Left ventricle myocardium inferior (tissue), 1 donor: ENCODE results near the gene IL22RA2. TPM values are rescaled to one million over a fixed set of nuclear protein-coding genes. Genes with fewer than 3 reads are reported as not detected.

Source experiments
- DNase-seq: peaks from one replicate; pipeline ENCODE4 v3.0.0-alpha.2; 2020
- H3K27ac ChIP-seq: fragments of 200-600 bp; replicated peaks from 2 replicates; pipeline ENCODE4 v1.8.0; 2021
- H3K27me3 ChIP-seq: fragments of 200-600 bp; 2 replicates; pipeline ENCODE4 v1.8.0; 2021; ENCODE audit warnings: low read depth
- H3K36me3 ChIP-seq: fragments of 200-600 bp; 2 replicates; pipeline ENCODE4 v1.8.0; 2021
- H3K4me1 ChIP-seq: fragments of 200-600 bp; 2 replicates; pipeline ENCODE4 v1.8.0; 2021
- H3K4me3 ChIP-seq: fragments of 200-600 bp; 2 replicates; pipeline ENCODE4 v1.8.0; 2021; ENCODE audit warnings: mild to moderate bottlenecking, moderate library complexity
- H3K9me3 ChIP-seq: fragments of 200-600 bp; replicated peaks from 2 replicates; pipeline ENCODE4 v1.8.0; 2021
- intact Hi-C: fragments of 100-400 bp; cut with micrococcal nuclease; formaldehyde crosslinking; loops from one replicate; pipeline ENCODE4 v1.11.0; 2022
- total RNA-seq: library from RNA; stranded (reverse); fragmentation: NEBNext Ultra II Directional; extraction: Animal tissue kit (Norgen Biotek cat#: 25700); gene quantifications from one replicate; pipeline ENCODE4 v1.2.1, GENCODE V29; 2021
- TF ChIP-seq, protein P1 (sequence below): fragments of 200-600 bp; IDR thresholded peaks from 2 replicates; pipeline ENCODE4 v1.8.0; 2021; ENCODE audit warnings: antibody characterized with exemption, mild to moderate bottlenecking, borderline replicate concordance
- donor health status: DM: no; HTN: yes; CAD: no; lungs with severe emphysema.

IL22RA2 gene
- total RNA-seq, 1 donor from 2014 or later: not detected

DNA sequence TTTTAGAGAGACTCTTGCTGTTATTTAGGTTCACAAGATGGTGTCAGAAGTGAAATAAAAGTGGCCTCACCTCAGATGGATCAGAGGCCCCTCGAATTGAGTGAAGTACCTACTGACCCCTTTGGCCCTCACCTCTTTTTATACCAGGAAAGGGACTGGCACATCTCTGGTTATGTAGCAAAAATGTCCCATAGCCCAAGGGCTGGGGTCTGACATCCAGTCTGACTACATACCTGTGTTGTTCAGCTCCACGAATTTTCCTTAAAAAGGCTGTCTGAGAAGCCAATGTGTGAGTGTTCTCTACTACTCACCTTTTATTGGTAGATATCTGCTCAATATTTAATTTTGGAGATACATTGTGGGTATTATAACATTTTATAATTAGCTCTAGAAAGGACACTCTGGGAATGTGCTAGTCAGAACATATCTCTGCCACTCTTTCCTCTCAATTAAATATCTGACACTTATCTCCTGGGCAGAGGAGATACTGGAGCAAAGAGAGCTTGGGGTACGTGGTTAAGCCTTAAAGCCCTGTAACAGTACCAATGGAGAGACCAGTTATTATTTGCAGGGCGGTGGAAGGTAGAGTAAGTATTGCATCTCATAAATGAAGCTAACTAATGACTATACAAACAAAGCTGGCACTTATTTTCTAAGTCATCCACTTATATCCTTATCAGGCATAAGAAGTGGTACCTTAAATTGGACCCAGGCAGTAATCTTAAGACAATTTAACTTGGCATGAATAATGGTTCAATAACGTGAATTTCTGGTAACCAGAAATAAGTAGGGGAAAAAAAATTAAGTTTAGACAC lies 20.0 kb upstream of the IL22RA2 start:
- peaks cover 20% of the 10 kb centered on the region for H3K9me3 ChIP-seq
- H3K4me1 ChIP-seq: peaks cover 48% of the 10 kb centered on the region
- no peak overlapping the region for H3K4me3 ChIP-seq
- peak overlapping the region; percentile 24 for H3K27ac ChIP-seq
- intact Hi-C loops: loop anchor here (10.0 kb wide), 1 partner anchor 99 kb away; no protein-coding TSS in a partner anchor
- H3K36me3 ChIP-seq: peaks cover 18% of the 10 kb centered on the region
- TF ChIP-seq, protein P1, sequence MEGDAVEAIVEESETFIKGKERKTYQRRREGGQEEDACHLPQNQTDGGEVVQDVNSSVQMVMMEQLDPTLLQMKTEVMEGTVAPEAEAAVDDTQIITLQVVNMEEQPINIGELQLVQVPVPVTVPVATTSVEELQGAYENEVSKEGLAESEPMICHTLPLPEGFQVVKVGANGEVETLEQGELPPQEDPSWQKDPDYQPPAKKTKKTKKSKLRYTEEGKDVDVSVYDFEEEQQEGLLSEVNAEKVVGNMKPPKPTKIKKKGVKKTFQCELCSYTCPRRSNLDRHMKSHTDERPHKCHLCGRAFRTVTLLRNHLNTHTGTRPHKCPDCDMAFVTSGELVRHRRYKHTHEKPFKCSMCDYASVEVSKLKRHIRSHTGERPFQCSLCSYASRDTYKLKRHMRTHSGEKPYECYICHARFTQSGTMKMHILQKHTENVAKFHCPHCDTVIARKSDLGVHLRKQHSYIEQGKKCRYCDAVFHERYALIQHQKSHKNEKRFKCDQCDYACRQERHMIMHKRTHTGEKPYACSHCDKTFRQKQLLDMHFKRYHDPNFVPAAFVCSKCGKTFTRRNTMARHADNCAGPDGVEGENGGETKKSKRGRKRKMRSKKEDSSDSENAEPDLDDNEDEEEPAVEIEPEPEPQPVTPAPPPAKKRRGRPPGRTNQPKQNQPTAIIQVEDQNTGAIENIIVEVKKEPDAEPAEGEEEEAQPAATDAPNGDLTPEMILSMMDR: no peak
- no peaks in the 10 kb centered on the region for H3K27me3 ChIP-seq
- DNase-seq: no peak

DNA sequence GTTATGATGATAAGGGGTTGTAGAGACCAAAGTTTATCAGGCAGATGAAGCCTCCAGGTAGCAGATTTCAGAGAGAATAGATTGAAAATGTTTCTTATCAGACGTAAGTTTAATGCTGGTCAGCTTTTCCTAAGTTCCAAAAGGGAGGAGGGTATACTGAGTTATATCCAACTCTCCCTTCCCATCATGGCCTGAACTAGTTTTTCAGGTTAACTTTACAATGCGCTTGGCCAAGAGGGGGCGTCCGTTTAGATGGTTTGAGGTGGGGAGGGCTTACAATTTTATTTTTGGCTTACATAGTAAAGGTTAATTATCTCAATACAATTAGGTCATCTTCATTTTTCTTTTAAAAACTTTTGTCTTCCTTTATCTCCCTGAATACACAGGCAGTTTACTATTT lies 19.4 kb upstream of the IL22RA2 start:
- peaks cover 26% of the 10 kb centered on the region for H3K9me3 ChIP-seq
- TF ChIP-seq, protein P1: no peak
- no peak for DNase-seq
- no peaks in the 10 kb centered on the region for H3K27me3 ChIP-seq
- no peak overlapping the region for H3K4me3 ChIP-seq
- intact Hi-C loops: loop anchor here (10.0 kb wide), 1 partner anchor 98 kb away; no protein-coding TSS in a partner anchor
- peaks cover 12% of the 10 kb centered on the region for H3K36me3 ChIP-seq
- peaks cover 48% of the 10 kb centered on the region for H3K4me1 ChIP-seq
- no peak overlapping the region for H3K27ac ChIP-seq

DNA sequence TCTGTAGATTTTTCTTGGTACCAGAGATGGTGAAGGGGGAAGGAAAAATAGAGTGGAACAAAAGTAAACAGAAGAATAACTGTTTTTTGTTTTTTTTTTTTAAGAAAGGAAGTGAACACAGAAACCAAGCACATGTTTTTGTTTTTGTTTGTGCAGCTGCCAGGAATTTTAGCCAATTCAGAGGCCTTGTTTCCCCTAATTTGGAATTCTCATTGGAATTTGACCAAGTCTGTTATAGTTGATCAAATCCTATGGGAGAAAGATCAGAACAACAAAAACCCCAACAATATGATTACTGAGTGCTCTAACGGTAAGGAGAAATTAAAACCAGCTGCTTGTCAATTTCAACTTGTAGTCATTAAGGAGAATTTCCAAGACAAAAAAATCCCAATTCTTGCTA lies 18.2 kb upstream of the IL22RA2 start:
- no peaks in the 10 kb centered on the region for H3K27me3 ChIP-seq
- H3K4me3 ChIP-seq: no peak overlapping the region
- peaks cover under 1% of the 10 kb centered on the region for H3K36me3 ChIP-seq
- TF ChIP-seq, protein P1: no peak
- peaks cover 46% of the 10 kb centered on the region for H3K4me1 ChIP-seq
- peak overlapping the region; percentile 66 for H3K27ac ChIP-seq
- DNase-seq: no peak
- H3K9me3 ChIP-seq: peaks cover 32% of the 10 kb centered on the region
- intact Hi-C loops: loop anchor here (10.0 kb wide), 1 partner anchor 97 kb away; no protein-coding TSS in a partner anchor

DNA sequence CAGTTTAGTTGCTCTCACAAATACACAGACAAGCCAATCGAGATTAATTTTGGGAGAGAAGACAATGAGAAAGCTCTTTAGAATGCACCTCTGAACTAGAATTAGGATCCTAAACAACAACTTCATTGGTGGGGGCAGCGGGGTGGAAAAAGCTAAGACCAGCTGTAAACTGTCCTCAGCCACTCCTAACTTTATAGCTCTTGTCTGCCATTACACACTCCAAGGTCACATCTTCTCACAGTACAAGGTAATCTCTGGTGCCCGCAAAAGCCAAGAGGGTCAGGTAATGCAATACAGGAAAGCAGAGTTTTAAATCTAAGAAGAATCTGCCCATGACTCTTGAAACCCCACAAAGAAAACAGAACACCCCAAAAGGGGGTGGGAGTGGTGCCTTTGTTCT lies 17.8 kb upstream of the IL22RA2 start:
- TF ChIP-seq, protein P1: no peak
- H3K27me3 ChIP-seq: no peaks in the 10 kb centered on the region
- peaks cover 32% of the 10 kb centered on the region for H3K9me3 ChIP-seq
- H3K36me3 ChIP-seq: no peaks in the 10 kb centered on the region
- H3K4me3 ChIP-seq: no peak overlapping the region
- peaks cover 42% of the 10 kb centered on the region for H3K4me1 ChIP-seq
- intact Hi-C loops: loop anchor here (10.0 kb wide), 1 partner anchor 96 kb away; no protein-coding TSS in a partner anchor
- peak overlapping the region; percentile 66 for H3K27ac ChIP-seq
- no peak for DNase-seq

DNA sequence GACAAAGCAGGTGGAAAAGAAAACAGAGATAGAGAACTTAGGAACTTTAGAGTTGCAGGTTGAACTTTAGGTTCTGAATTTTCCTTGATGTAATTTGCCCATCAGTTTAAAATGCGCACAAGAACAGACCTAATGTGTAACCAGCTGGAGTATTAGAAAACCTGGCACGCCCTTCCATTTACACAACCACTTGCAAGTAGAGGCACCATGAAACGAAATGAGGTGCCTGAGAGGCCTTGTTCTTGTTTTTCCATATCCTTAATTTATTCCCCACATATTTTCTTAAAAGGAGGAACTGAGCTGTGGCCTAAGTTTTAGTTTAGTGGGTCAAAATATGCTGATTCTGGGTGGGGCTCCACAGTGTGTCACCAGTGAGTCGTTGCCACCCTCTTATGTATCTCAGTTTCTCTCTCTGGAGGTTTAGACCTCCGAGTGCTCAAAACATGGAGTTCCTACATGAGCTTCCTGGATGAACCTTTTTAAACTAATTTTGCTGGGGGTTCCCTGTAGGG lies 17.2 kb upstream of the IL22RA2 start:
- no peak overlapping the region for H3K4me3 ChIP-seq
- peaks cover 36% of the 10 kb centered on the region for H3K4me1 ChIP-seq
- H3K27me3 ChIP-seq: no peaks in the 10 kb centered on the region
- H3K36me3 ChIP-seq: no peaks in the 10 kb centered on the region
- TF ChIP-seq, protein P1: no peak
- DNase-seq: no peak
- peaks cover 38% of the 10 kb centered on the region for H3K9me3 ChIP-seq
- H3K27ac ChIP-seq: peak overlapping the region; percentile 66
- intact Hi-C loops: loop anchor here (10.0 kb wide), 1 partner anchor 96 kb away; no protein-coding TSS in a partner anchor
